ENCODE results near the gene SLC43A2.

The SLC43A2 gene

GRCh38 chr17:1535737-1536136 is 92.9 kb downstream of the SLC43A2 start:
- Histone ChIP-seq H3K27ac (replicated peaks; ENCODE audit: low read length) (no peak overlapping the region), H2AFZ (ENCODE audit: low read length) (no peak overlapping the region), H3K36me3 (replicated peaks in 1 of 2; ENCODE audit: control insufficient read depth in 2 of 2, insufficient read depth in 2 of 2, low read length in 2 of 2) (peaks cover 38 to 89% of the 10 kb centered on the region in 2 donors), H4K8ac (ENCODE audit: low read depth, low read length) (no peak overlapping the region), H2BK15ac (ENCODE audit: low read length) (no peak overlapping the region), H3K27me3 (ENCODE audit: control insufficient read depth in 3 of 3, insufficient read depth in 3 of 3, low read depth in 1 of 3, low read length in 3 of 3) (no peaks in the 10 kb centered on the region), H3K4me1 (ENCODE audit: control insufficient read depth in 2 of 2, insufficient read depth in 1 of 2, low read depth in 1 of 2, low read length in 2 of 2) (no peaks in the 10 kb centered on the region), H3K9me3 (replicated peaks in 1 of 2; ENCODE audit: control insufficient read depth in 2 of 2, insufficient read depth in 1 of 2, low read depth in 1 of 2, low read length in 2 of 2) (no peaks in the 10 kb centered on the region), H3K9ac (ENCODE audit: low read depth, low read length, poor library complexity) (no peak overlapping the region), H3K14ac (ENCODE audit: low read length) (no peak overlapping the region), H3K4ac (ENCODE audit: low read length) (no peak overlapping the region), H3K4me3 (ENCODE audit: low read length in 2 of 2) (no peak overlapping the region), H3K18ac (ENCODE audit: low read length) (no peak overlapping the region), H4K91ac (ENCODE audit: low read depth, low read length, poor library complexity) (no peak overlapping the region), H2BK12ac (ENCODE audit: low read length) (no peak overlapping the region), H2AK5ac (ENCODE audit: low read depth, low read length) (no peak overlapping the region), H3K23ac (ENCODE audit: low read depth, low read length, poor library complexity) (no peak overlapping the region), H3K4me2 (ENCODE audit: insufficient read depth, low read length, poor library complexity, severe bottlenecking) (no peak overlapping the region), H2BK120ac (ENCODE audit: low read depth, low read length) (no peak overlapping the region), H3K79me1 (ENCODE audit: low read depth, low read length) (peaks cover 2% of the 10 kb centered on the region), H2BK5ac (ENCODE audit: low read length) (no peak overlapping the region)
- no peak for DNase-seq (ENCODE audit: low spot score)
- no CpG with 5 or more reads among the region's 4 CpGs for WGBS, 2 donors (ENCODE audit: extremely low coverage in 2 of 2, insufficient read length in 2 of 2, insufficient replicate concordance in 1 of 2)

- no peak overlapping the region for H3K4me2 ChIP-seq (ENCODE audit: insufficient read depth, low read length, poor library complexity, severe bottlenecking)
- no peak overlapping the region for H2AFZ ChIP-seq (ENCODE audit: low read length)
- H3K23ac ChIP-seq (ENCODE audit: low read depth, low read length, poor library complexity) = no peak overlapping the region
- H3K4me1 ChIP-seq (ENCODE audit: control insufficient read depth in 2 of 2, insufficient read depth in 1 of 2, low read depth in 1 of 2, low read length in 2 of 2) = no peaks in the 10 kb centered on the region
- H3K4me3 ChIP-seq (ENCODE audit: low read length in 2 of 2) = no peak overlapping the region
- H3K18ac ChIP-seq (ENCODE audit: low read length) = no peak overlapping the region
- H3K27me3 ChIP-seq (ENCODE audit: control insufficient read depth in 3 of 3, insufficient read depth in 3 of 3, low read depth in 1 of 3, low read length in 3 of 3) = no peaks in the 10 kb centered on the region
- H3K14ac ChIP-seq (ENCODE audit: low read length) = no peak overlapping the region
- no peaks in the 10 kb centered on the region for H3K9me3 ChIP-seq (replicated peaks in 1 of 2; ENCODE audit: control insufficient read depth in 2 of 2, insufficient read depth in 1 of 2, low read depth in 1 of 2, low read length in 2 of 2)
- H3K9ac ChIP-seq (ENCODE audit: low read depth, low read length, poor library complexity) = no peak overlapping the region
- H3K4ac ChIP-seq (ENCODE audit: low read length) = no peak overlapping the region
- H2BK12ac ChIP-seq (ENCODE audit: low read length) = no peak overlapping the region
- H4K91ac ChIP-seq (ENCODE audit: low read depth, low read length, poor library complexity) = no peak overlapping the region
- H4K8ac ChIP-seq (ENCODE audit: low read depth, low read length) = peak overlapping the region; percentile 21
- DNase-seq (ENCODE audit: low spot score) = no peak
- peaks cover 38 to 83% of the 10 kb centered on the region in 2 donors for H3K36me3 ChIP-seq (replicated peaks in 1 of 2; ENCODE audit: control insufficient read depth in 2 of 2, insufficient read depth in 2 of 2, low read length in 2 of 2)
- H2AK5ac ChIP-seq (ENCODE audit: low read depth, low read length) = no peak overlapping the region
- H2BK5ac ChIP-seq (ENCODE audit: low read length) = no peak overlapping the region
- no peak overlapping the region for H2BK15ac ChIP-seq (ENCODE audit: low read length)
- no peak overlapping the region for H2BK120ac ChIP-seq (ENCODE audit: low read depth, low read length)
- peaks cover 2% of the 10 kb centered on the region for H3K79me1 ChIP-seq (ENCODE audit: low read depth, low read length)
- WGBS, 2 donors (ENCODE audit: extremely low coverage in 2 of 2, insufficient read length in 2 of 2, insufficient replicate concordance in 1 of 2) = no CpG with 5 or more reads among the region's 24 CpGs
- H3K27ac ChIP-seq (replicated peaks; ENCODE audit: low read length) = no peak overlapping the region
These were observed 94.8 kb downstream of the SLC43A2 start for GRCh38 chr17:1533661-1534325.

GRCh38 chr17:1532836-1533602 is 95.6 kb downstream of the SLC43A2 start:
- peaks cover 2% of the 10 kb centered on the region for H3K79me1 ChIP-seq (ENCODE audit: low read depth, low read length)
- H3K4me1 ChIP-seq (ENCODE audit: control insufficient read depth in 2 of 2, insufficient read depth in 1 of 2, low read depth in 1 of 2, low read length in 2 of 2) = no peaks in the 10 kb centered on the region
- H3K4me3 ChIP-seq (ENCODE audit: low read length in 2 of 2) = no peak overlapping the region
- no peaks in the 10 kb centered on the region for H3K9me3 ChIP-seq (replicated peaks in 1 of 2; ENCODE audit: control insufficient read depth in 2 of 2, insufficient read depth in 1 of 2, low read depth in 1 of 2, low read length in 2 of 2)
- no peak overlapping the region for H2AFZ ChIP-seq (ENCODE audit: low read length)
- no peak overlapping the region for H3K4ac ChIP-seq (ENCODE audit: low read length)
- H3K4me2 ChIP-seq (ENCODE audit: insufficient read depth, low read length, poor library complexity, severe bottlenecking) = no peak overlapping the region
- H3K27me3 ChIP-seq (ENCODE audit: control insufficient read depth in 3 of 3, insufficient read depth in 3 of 3, low read depth in 1 of 3, low read length in 3 of 3) = no peaks in the 10 kb centered on the region
- no peak overlapping the region for H4K8ac ChIP-seq (ENCODE audit: low read depth, low read length)
- WGBS, 2 donors (ENCODE audit: extremely low coverage in 2 of 2, insufficient read length in 2 of 2, insufficient replicate concordance in 1 of 2) = no CpG with 5 or more reads among the region's 10 CpGs
- DNase-seq (ENCODE audit: low spot score) = no peak
- H2BK5ac ChIP-seq (ENCODE audit: low read length) = no peak overlapping the region
- H3K18ac ChIP-seq (ENCODE audit: low read length) = no peak overlapping the region
- no peak overlapping the region for H3K23ac ChIP-seq (ENCODE audit: low read depth, low read length, poor library complexity)
- no peak overlapping the region for H2BK15ac ChIP-seq (ENCODE audit: low read length)
- H2BK120ac ChIP-seq (ENCODE audit: low read depth, low read length) = no peak overlapping the region
- H3K36me3 ChIP-seq (replicated peaks in 1 of 2; ENCODE audit: control insufficient read depth in 2 of 2, insufficient read depth in 2 of 2, low read length in 2 of 2) = peaks cover 34 to 82% of the 10 kb centered on the region in 2 donors
- H4K91ac ChIP-seq (ENCODE audit: low read depth, low read length, poor library complexity) = no peak overlapping the region
- H3K14ac ChIP-seq (ENCODE audit: low read length) = no peak overlapping the region
- H3K9ac ChIP-seq (ENCODE audit: low read depth, low read length, poor library complexity) = no peak overlapping the region
- no peak overlapping the region for H3K27ac ChIP-seq (replicated peaks; ENCODE audit: low read length)
- H2BK12ac ChIP-seq (ENCODE audit: low read length) = no peak overlapping the region
- H2AK5ac ChIP-seq (ENCODE audit: low read depth, low read length) = no peak overlapping the region

GRCh38 chr17:1529863-1530262 is 98.8 kb downstream of the SLC43A2 start:
- H3K4ac ChIP-seq (ENCODE audit: low read length) = no peak overlapping the region
- H3K18ac ChIP-seq (ENCODE audit: low read length) = no peak overlapping the region
- H4K8ac ChIP-seq (ENCODE audit: low read depth, low read length) = no peak overlapping the region
- H3K23ac ChIP-seq (ENCODE audit: low read depth, low read length, poor library complexity) = no peak overlapping the region
- no peak overlapping the region for H2BK120ac ChIP-seq (ENCODE audit: low read depth, low read length)
- no peak for DNase-seq (ENCODE audit: low spot score)
- H2AFZ ChIP-seq (ENCODE audit: low read length) = no peak overlapping the region
- no peak overlapping the region for H4K91ac ChIP-seq (ENCODE audit: low read depth, low read length, poor library complexity)
- no peak overlapping the region for H2BK15ac ChIP-seq (ENCODE audit: low read length)
- H3K4me3 ChIP-seq (ENCODE audit: low read length in 2 of 2) = no peak overlapping the region
- no peaks in the 10 kb centered on the region for H3K9me3 ChIP-seq (replicated peaks in 1 of 2; ENCODE audit: control insufficient read depth in 2 of 2, insufficient read depth in 1 of 2, low read depth in 1 of 2, low read length in 2 of 2)
- no peak overlapping the region for H3K27ac ChIP-seq (replicated peaks; ENCODE audit: low read length)
- no CpG with 5 or more reads among the region's 2 CpGs for WGBS, 2 donors (ENCODE audit: extremely low coverage in 2 of 2, insufficient read length in 2 of 2, insufficient replicate concordance in 1 of 2)
- no peak overlapping the region for H3K14ac ChIP-seq (ENCODE audit: low read length)
- peaks cover 29 to 83% of the 10 kb centered on the region in 2 donors for H3K36me3 ChIP-seq (replicated peaks in 1 of 2; ENCODE audit: control insufficient read depth in 2 of 2, insufficient read depth in 2 of 2, low read length in 2 of 2)
- no peak overlapping the region for H2BK5ac ChIP-seq (ENCODE audit: low read length)
- H2BK12ac ChIP-seq (ENCODE audit: low read length) = no peak overlapping the region
- no peak overlapping the region for H3K4me2 ChIP-seq (ENCODE audit: insufficient read depth, low read length, poor library complexity, severe bottlenecking)
- H3K27me3 ChIP-seq (ENCODE audit: control insufficient read depth in 3 of 3, insufficient read depth in 3 of 3, low read depth in 1 of 3, low read length in 3 of 3) = no peaks in the 10 kb centered on the region
- H2AK5ac ChIP-seq (ENCODE audit: low read depth, low read length) = no peak overlapping the region
- no peak overlapping the region for H3K9ac ChIP-seq (ENCODE audit: low read depth, low read length, poor library complexity)
- peaks cover 2% of the 10 kb centered on the region for H3K79me1 ChIP-seq (ENCODE audit: low read depth, low read length)
- H3K4me1 ChIP-seq (ENCODE audit: control insufficient read depth in 2 of 2, insufficient read depth in 1 of 2, low read depth in 1 of 2, low read length in 2 of 2) = no peaks in the 10 kb centered on the region
